Measurements from ENCODE around the gene DPYSL3.

DPYSL3 gene

DNA sequence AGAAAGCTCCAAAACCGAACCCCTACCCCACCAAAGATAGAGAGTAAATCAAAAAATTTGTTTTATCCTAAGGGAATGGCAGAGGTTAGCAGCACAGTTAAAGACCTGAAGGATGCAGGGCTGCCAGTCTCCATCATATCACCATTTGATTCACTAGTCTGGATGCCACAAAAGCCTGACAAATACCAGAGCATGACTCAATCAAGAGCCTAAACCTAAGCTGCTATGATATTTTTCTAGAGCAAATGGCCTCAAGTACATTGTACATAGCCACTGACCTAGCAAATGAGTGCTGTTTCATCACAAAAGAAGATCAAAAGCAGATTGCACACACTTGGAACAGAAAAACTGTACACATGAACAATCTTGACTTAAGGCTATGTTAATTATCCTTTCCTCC, 48.0 kb downstream of the DPYSL3 start:
- TF ChIP-seq, protein P1, sequence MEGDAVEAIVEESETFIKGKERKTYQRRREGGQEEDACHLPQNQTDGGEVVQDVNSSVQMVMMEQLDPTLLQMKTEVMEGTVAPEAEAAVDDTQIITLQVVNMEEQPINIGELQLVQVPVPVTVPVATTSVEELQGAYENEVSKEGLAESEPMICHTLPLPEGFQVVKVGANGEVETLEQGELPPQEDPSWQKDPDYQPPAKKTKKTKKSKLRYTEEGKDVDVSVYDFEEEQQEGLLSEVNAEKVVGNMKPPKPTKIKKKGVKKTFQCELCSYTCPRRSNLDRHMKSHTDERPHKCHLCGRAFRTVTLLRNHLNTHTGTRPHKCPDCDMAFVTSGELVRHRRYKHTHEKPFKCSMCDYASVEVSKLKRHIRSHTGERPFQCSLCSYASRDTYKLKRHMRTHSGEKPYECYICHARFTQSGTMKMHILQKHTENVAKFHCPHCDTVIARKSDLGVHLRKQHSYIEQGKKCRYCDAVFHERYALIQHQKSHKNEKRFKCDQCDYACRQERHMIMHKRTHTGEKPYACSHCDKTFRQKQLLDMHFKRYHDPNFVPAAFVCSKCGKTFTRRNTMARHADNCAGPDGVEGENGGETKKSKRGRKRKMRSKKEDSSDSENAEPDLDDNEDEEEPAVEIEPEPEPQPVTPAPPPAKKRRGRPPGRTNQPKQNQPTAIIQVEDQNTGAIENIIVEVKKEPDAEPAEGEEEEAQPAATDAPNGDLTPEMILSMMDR (conservative IDR thresholded peaks at IDR 0.05; ENCODE audit: low read depth, low read length) = no peak
- H3K4me3 ChIP-seq (ENCODE audit: low read depth, low read length) = no peak overlapping the region
- peak; percentile 22 for DNase-seq (ENCODE audit: low read depth)

DNA sequence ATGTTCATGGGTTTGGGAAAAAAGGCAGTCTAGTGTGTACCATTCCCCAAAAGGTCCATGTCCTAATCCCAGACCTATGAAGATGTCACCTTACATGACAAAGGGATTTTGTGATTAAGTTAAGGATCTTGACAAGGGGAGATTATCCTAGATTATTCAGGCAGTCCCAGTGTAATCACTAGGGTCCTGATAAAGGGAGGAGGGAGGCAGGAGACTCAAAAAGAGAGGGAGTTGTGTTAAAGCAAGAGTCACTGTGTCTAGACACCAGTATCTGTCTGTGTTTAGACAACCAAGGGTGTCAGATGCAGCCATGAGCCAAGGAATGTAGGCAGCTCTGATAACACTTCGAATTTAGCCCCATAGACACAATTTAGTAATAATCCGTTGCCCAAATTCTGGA, 49.5 kb downstream of the DPYSL3 start:
- TF ChIP-seq, protein P1 (conservative IDR thresholded peaks at IDR 0.05; ENCODE audit: low read depth, low read length) = no peak

DNA sequence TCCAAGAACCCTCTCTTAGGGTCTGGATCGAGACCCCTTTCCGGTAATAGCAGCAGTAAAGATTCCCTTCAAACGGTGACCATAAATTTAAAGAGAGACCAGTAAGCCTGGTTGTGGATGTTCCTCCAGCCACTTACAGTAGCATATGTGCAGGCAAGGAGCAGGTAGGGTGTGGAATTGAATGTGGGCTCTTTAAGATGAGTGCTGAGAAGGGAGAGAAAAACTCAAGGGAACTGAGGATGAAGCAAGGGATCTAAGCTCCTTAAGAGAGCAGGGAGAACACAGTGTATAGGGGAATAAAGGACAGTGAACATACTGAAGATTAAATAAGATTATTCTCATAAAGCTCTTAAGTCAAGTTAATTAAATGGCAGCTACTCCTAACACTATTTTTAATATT, 51.3 kb downstream of the DPYSL3 start:
- no peak for DNase-seq (ENCODE audit: low read depth)
- no peak overlapping the region for H3K4me3 ChIP-seq (ENCODE audit: low read depth, low read length)
- TF ChIP-seq, protein P1 (conservative IDR thresholded peaks at IDR 0.05; ENCODE audit: low read depth, low read length) = no peak

More for the DNA sequence above, 49.5 kb downstream of the DPYSL3 start:
- no peak for DNase-seq (ENCODE audit: low read depth)
- H3K4me3 ChIP-seq (ENCODE audit: low read depth, low read length) = no peak overlapping the region

DNA sequence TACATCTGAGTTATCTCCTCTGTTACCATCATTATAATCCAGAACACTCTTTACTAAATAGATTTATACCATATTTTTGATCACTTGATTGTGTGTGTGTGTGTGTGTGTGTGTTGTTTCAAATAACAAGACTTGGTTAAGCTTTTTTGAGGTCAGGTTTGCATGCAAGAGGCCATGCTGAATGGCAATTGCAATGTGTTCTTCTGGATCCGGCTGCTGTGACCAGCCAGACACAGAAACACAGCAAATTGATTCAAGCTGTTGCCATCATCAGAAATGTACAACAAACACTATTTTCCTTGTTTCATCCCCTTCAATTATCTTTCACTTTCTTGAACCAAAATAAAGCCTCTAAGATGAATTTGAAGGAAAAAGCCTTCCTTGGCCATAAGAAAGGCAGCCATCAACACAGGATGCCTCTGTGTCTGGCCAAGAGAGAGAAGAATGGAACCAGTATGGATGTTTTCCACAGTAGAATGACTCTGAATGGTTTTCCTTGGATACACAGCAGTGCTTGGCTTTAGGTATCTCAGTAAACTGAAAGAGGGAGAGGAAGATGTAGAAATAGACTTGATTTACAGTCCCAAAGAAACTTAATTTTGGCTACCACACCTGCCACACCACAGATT, 53.9 kb downstream of the DPYSL3 start:
- TF ChIP-seq, protein P1 (conservative IDR thresholded peaks at IDR 0.05; ENCODE audit: low read depth, low read length) = no peak
- DNase-seq (ENCODE audit: low read depth) = no peak
- H3K4me3 ChIP-seq (ENCODE audit: low read depth, low read length) = no peak overlapping the region

DNA sequence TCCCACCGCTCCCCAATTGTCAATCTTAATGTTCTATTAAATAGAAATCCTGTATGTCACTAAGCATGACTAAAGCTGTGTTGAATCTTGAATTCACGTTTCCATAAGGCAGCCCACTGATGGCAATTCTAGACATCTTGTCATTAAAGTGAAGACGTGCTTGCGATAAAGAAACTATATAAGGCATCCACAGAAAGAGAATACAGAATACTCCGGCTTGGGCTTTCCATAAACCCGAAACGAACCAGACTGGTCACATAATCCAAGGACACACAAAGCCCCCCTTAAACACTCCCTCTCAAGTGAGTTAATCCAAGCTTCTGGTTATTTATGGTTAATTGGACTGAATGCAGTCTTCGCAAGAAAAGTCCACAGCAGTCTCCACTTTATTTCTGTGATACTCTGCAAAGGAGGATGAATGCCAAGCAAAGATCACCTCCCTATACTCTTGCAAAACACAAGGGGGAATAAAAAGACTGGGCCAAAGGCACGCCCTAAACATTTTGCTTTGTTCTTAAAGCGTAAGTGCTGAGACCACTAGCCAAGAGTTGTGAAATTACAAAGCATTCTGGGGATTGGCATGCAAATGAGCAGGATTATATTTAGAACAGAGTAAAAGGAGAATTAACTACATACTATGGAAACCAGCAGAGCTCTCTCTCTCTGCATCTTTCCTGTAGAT, 54.7 kb downstream of the DPYSL3 start:
- DNase-seq (ENCODE audit: low read depth) = peak; percentile 47
- no peak overlapping the region for H3K4me3 ChIP-seq (ENCODE audit: low read depth, low read length)
- TF ChIP-seq, protein P1 (conservative IDR thresholded peaks at IDR 0.05; ENCODE audit: low read depth, low read length) = no peak

DNA sequence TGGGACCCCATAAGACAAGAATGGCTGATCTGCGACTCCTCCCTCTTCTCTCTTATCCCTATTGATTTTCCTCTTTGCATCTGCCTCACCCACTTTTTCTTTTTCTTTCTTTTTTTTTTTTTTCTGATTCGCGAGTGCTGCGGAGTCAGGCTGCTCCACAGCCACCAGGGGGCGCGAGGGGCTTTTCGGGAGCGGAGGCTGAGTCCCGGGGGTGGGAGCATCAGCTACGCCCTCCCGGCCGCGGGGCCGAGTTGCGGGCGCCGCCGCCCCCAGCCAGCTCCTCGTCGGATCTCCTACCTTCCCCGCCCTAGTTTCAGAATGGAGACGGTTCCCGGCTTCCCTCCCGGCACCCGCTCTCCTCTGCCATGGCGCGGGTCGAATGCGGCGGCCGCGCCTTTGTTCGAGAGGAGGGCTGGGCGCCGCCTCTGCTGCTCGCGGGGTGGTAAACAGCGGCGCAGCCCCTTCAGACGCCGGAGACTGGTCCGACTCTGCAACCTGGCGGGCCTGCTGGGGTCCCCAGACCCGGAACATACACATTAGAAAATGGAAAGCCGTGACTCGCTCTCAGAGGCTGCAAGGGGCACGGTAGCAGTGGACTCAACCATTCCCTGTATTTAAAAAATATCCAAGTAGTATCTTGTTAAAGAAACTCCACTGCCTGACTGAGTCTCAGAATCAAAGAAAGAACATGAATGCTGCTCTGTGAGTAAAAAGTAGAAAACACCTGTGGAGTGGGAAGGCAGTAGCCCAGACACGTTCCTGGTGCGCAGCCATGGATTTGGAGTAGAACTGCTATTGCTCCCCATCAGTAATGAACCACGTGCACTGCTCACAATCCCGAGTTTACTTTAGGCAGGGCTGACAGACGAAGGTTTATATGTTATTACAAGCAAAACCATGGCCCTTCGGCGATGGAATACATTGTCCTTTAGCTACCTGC, 55.7 kb downstream of the DPYSL3 start:
- H3K4me3 ChIP-seq (ENCODE audit: low read depth, low read length) = peak overlapping the region; percentile 82
- TF ChIP-seq, protein P1 (conservative IDR thresholded peaks at IDR 0.05; ENCODE audit: low read depth, low read length) = peak; percentile 86
- DNase-seq (ENCODE audit: low read depth) = peak; percentile 91

Data from choroid plexus epithelial cell (primary cell).